HepG2 (cell line): ENCODE measurements around the gene PDK2. TPM values are rescaled to one million over a fixed set of nuclear protein-coding genes. Genes with fewer than 3 reads are reported as not detected.

Source experiments
- ATAC-seq: fragments of 200-7000 bp; cut with Tn5 transposase; 3 replicates; pipeline ENCODE4 v1.9.1; 2020; ENCODE audit warnings: mild to moderate bottlenecking, moderate library complexity
- BruUV-seq: library from RNA; stranded (reverse); fragments of 400-500 nt; replicated peaks from 2 replicates; lab custom pipeline; 2021; lab: Mats Ljungman, UMichigan
- CTCF ChIA-PET: fragments of 300-600 bp; formaldehyde crosslinking; extraction: SDS; loops from one replicate; lab custom pipeline; 2021; ENCODE audit warnings: low total read pairs, inconsistent platforms, low intra/inter-chr PET ratio; lab: Yijun Ruan, JAX
- POLR2A ChIA-PET: fragments of 350-600 bp; sonication (Branson Sonifier 250); formaldehyde crosslinking; loops from one replicate; lab custom pipeline; 2020; ENCODE audit warnings: antibody characterized with exemption, inconsistent platforms; lab: Yijun Ruan, JAX
- DNase-seq: peaks from one replicate; pipeline ENCODE4 v3.0.0-alpha.2; 2015; ENCODE audit warnings: low spot score
- FAIRE-seq: peaks from 3 replicates; lab custom pipeline; 2011; peaks lifted over from hg19 to GRCh38; lab: Jason Lieb, UNC
- H2AFZ ChIP-seq: one replicate; pipeline ENCODE4 v1.6.1; 2011; ENCODE audit warnings: low read length, inconsistent platforms
- H3K27ac ChIP-seq: fragments of 300-600 bp; 3 replicates; pipeline ENCODE4 v1.8.0; 2011; ENCODE audit warnings: mixed run types, mild to moderate bottlenecking, mixed read lengths, low read length, inconsistent platforms; ENCODE audit not compliant: insufficient read depth; ENCODE audit errors: extremely low read length
- H3K27me3 ChIP-seq, 2 experiments: fragments of 200-600 bp in 1 of 2; 2 replicates in 1 of 2; 3 replicates in 1 of 2; pipeline versions ENCODE4 v1.6.0 to v1.8.0; 2011; ENCODE audit warnings: low read length in 2 of 2, mild to moderate bottlenecking in 2 of 2, moderate library complexity in 2 of 2, inconsistent platforms in 1 of 2; ENCODE audit not compliant: insufficient read depth in 2 of 2, control insufficient read depth in 1 of 2
- H3K36me3 ChIP-seq, 2 experiments: fragments of 200-600 bp in 1 of 2; replicated peaks in 1 of 2; 2 replicates in 1 of 2; 3 replicates in 1 of 2; pipeline versions ENCODE4 v1.5.1 to v1.8.0; 2011; ENCODE audit warnings: low read length in 2 of 2, inconsistent platforms in 1 of 2; ENCODE audit not compliant: insufficient read depth in 2 of 2, control insufficient read depth in 1 of 2
- H3K4me1 ChIP-seq: 2 replicates; pipeline ENCODE4 v1.5.1; 2012; ENCODE audit warnings: low read length, inconsistent platforms; ENCODE audit not compliant: insufficient read depth
- H3K4me2 ChIP-seq: 2 replicates; pipeline ENCODE4 v1.6.0; 2011; ENCODE audit warnings: low read depth, low read length, inconsistent platforms
- H3K4me3 ChIP-seq, 3 experiments: fragments of 200-600 bp in 1 of 3; sonication (generic), shearing (Covaris generic) in 1 of 3; replicated peaks in 1 of 3; 2 replicates each; pipeline ENCODE4 v1.5.1; 2011 to 2016; ENCODE audit warnings: low read length in 3 of 3, inconsistent platforms in 2 of 3, low read depth in 2 of 3, mild to moderate bottlenecking in 2 of 3, control low read depth in 1 of 3, mixed read lengths in 1 of 3; ENCODE audit not compliant: insufficient read depth in 1 of 3
- H3K79me2 ChIP-seq: one replicate; pipeline ENCODE4 v1.6.1; 2011; ENCODE audit warnings: low read length, inconsistent platforms; ENCODE audit not compliant: insufficient read depth
- H3K9ac ChIP-seq: 2 replicates; pipeline ENCODE4 v1.6.0; 2011; ENCODE audit warnings: mild to moderate bottlenecking, low read depth, low read length, inconsistent platforms; ENCODE audit not compliant: insufficient read depth
- H3K9me3 ChIP-seq: 2 replicates; pipeline ENCODE4 v1.5.1; 2012; ENCODE audit warnings: mild to moderate bottlenecking, low read length
- H4K20me1 ChIP-seq: 2 replicates; pipeline ENCODE4 v1.6.0; 2011; ENCODE audit warnings: inconsistent platforms, mild to moderate bottlenecking, low read length, moderate library complexity; ENCODE audit not compliant: insufficient read depth
- SNAI1 ChIP-seq: sonication (generic); formaldehyde crosslinking; IDR thresholded peaks from 2 replicates; pipeline ENCODE4 v1.5.0; 2020; ENCODE audit warnings: mild to moderate bottlenecking, missing genetic modification reagents, borderline replicate concordance
- ZBTB7A ChIP-seq: sonication (generic); formaldehyde crosslinking; IDR thresholded peaks from 2 replicates; pipeline ENCODE4 v1.8.0; 2022; ENCODE audit warnings: mild to moderate bottlenecking, missing genetic modification reagents
- ZNF670 ChIP-seq: sonication (generic); formaldehyde crosslinking; IDR thresholded peaks from 2 replicates; pipeline ENCODE4 v1.8.0; 2022; ENCODE audit warnings: mild to moderate bottlenecking, missing genetic modification reagents, borderline replicate concordance
- WGBS: methylation state at CpG from one replicate; pipeline ENCODE4 v1.1.6; 2017; ENCODE audit warnings: low lambda C conversion rate; 5-methylcytosine and 5-hydroxymethylcytosine counted together
- in situ Hi-C: cut with HindIII; loops from 2 replicates; pipeline ENCODE4 v1.10.0; 2017; ENCODE audit warnings: low pct_unique_long_range_greater_than_20kb; ENCODE audit not compliant: extremely low pct_ligation_motif_present
- intact Hi-C: fragments of 100-400 bp; cut with micrococcal nuclease; formaldehyde crosslinking; loops from one replicate; pipeline ENCODE4 v1.10.0; 2022; ENCODE audit not compliant: unreplicated experiment
- polyA plus RNA-seq, 8 experiments: library from polyadenylated mRNA; depleted of rRNA in 3 of 8; stranded (reverse) in 7 of 8; unstranded in 1 of 8; fragments of >200 nt; fragmentation: Illumina TruSeq in 4 of 8; extraction: Trizol in 4 of 8; gene quantifications; 2 replicates each; pipeline versions ENCODE4 v1.2.1 to v1.2.3, GENCODE V29; 2011 to 2016; ENCODE audit warnings: low read depth in 4 of 8, missing spikeins in 1 of 8, mixed read lengths in 1 of 8; ENCODE audit not compliant: insufficient read depth in 1 of 8
- total RNA-seq, 5 experiments: library from RNA; depleted of rRNA; stranded (reverse); fragments of >200 nt; fragmentation: Illumina TruSeq; extraction: Trizol; gene quantifications; 2 replicates each; pipeline ENCODE4 v1.2.3, GENCODE V29; 2016; ENCODE audit warnings: low read depth in 1 of 5
- TF ChIP-seq, protein P1 (sequence below): sonication (generic); formaldehyde crosslinking; IDR thresholded peaks from 2 replicates; pipeline ENCODE4 v1.4.0; 2020; ENCODE audit warnings: missing genetic modification reagents, borderline replicate concordance
- TF ChIP-seq, protein P2 (sequence below): sonication (generic); formaldehyde crosslinking; IDR thresholded peaks from 2 replicates; pipeline ENCODE4 v1.5.1; 2020; ENCODE audit warnings: missing genetic modification reagents, mild to moderate bottlenecking, borderline replicate concordance
- TF ChIP-seq, protein P3 (sequence below): sonication (generic); formaldehyde crosslinking; IDR thresholded peaks from 2 replicates; pipeline ENCODE4 v1.4.0; 2020; ENCODE audit warnings: low read depth, mild to moderate bottlenecking, missing genetic modification reagents

Gene PDK2
- total and polyA plus RNA-seq, 2 of the 13 experiments (the other 11 are each of a cell fraction or from before 2014, with no cell fraction given), result 18.5 to 59.7 TPM

DNA sequence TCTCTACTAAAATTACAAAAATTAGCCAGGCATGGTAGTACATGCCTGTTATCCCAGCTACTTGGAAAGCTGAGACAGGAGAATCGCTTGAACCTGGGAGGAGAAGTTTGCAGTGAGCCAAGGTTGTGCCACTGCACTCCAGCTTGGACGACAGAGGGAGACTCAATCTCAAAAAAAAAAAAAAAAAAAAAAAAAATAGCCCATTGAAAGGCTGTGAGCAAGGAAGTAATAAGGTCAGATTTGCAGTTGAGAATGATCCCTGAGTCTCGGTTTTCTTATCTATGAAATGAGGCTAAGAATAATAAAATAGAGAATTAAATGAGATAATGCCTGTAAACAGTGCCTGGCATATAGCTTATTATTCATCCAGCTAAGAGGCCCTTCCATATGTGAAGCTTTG, 1.3 kb upstream of the PDK2 start:
- no peak for DNase-seq
- ATAC-seq, result no peak
- peaks cover 6 to 24% of the 10 kb centered on the region in 2 experiments; a peak in 4 of 5 replicates for H3K27me3 ChIP-seq
- CTCF ChIA-PET, result interaction anchor here (1.1 to 2.1 kb wide), 8 partner anchors 15 to 204 kb away, joined by 3 to 15 read pairs (median 6); partner anchors contain the start of gene PPP1R9B
- POLR2A ChIA-PET, result interaction anchor here (0.8 to 1.9 kb wide), 6 partner anchors 8 to 58 kb away, joined by 3 to 10 read pairs (median 4); no protein-coding TSS in a partner anchor
- peaks cover 18% of the 10 kb centered on the region for H3K4me1 ChIP-seq
- no peak overlapping the region for H3K9ac ChIP-seq
- H3K79me2 ChIP-seq, result peaks cover 6% of the 10 kb centered on the region
- no TSS peak for BruUV-seq
- H2AFZ ChIP-seq, result no peak overlapping the region
- H4K20me1 ChIP-seq, result no peaks in the 10 kb centered on the region
- TF ChIP-seq, protein P1, sequence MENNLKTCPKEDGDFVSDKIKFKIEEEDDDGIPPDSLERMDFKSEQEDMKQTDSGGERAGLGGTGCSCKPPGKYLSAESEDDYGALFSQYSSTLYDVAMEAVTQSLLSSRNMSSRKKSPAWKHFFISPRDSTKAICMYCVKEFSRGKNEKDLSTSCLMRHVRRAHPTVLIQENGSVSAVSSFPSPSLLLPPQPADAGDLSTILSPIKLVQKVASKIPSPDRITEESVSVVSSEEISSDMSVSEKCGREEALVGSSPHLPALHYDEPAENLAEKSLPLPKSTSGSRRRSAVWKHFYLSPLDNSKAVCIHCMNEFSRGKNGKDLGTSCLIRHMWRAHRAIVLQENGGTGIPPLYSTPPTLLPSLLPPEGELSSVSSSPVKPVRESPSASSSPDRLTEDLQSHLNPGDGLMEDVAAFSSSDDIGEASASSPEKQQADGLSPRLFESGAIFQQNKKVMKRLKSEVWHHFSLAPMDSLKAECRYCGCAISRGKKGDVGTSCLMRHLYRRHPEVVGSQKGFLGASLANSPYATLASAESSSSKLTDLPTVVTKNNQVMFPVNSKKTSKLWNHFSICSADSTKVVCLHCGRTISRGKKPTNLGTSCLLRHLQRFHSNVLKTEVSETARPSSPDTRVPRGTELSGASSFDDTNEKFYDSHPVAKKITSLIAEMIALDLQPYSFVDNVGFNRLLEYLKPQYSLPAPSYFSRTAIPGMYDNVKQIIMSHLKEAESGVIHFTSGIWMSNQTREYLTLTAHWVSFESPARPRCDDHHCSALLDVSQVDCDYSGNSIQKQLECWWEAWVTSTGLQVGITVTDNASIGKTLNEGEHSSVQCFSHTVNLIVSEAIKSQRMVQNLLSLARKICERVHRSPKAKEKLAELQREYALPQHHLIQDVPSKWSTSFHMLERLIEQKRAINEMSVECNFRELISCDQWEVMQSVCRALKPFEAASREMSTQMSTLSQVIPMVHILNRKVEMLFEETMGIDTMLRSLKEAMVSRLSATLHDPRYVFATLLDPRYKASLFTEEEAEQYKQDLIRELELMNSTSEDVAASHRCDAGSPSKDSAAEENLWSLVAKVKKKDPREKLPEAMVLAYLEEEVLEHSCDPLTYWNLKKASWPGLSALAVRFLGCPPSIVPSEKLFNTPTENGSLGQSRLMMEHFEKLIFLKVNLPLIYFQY (CRISPR knock-in tag), result no peak
- TF ChIP-seq, protein P2, sequence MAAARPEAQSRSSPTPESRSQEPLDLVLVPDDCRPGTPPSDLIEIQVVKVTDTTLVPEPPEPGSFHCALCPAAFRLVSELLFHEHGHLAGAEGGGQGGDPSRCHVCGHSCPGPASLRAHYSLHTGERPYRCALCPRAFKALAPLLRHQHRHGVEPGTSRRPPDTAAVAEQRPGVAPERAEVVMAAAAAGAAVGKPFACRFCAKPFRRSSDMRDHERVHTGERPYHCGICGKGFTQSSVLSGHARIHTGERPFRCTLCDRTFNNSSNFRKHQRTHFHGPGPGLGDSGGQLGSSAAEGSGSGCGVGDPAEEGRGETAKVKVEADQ, result no peak
- TF ChIP-seq SNAI1 (CRISPR knock-in tag) (no peak), ZBTB7A (no peak), ZNF670 (CRISPR knock-in tag) (no peak)
- TF ChIP-seq, protein P3, sequence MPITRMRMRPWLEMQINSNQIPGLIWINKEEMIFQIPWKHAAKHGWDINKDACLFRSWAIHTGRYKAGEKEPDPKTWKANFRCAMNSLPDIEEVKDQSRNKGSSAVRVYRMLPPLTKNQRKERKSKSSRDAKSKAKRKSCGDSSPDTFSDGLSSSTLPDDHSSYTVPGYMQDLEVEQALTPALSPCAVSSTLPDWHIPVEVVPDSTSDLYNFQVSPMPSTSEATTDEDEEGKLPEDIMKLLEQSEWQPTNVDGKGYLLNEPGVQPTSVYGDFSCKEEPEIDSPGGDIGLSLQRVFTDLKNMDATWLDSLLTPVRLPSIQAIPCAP (CRISPR knock-in tag), result no peak
- no peak overlapping the region for H3K4me2 ChIP-seq
- intact Hi-C loops, result loop anchor here (1.0 to 2.0 kb wide), 3 partner anchors 17 to 203 kb away; no protein-coding TSS in a partner anchor
- H3K9me3 ChIP-seq, result no peaks in the 10 kb centered on the region
- no peak for FAIRE-seq
- no peak overlapping the region for H3K4me3 ChIP-seq
- in situ Hi-C loops, result no loop called here
- H3K27ac ChIP-seq, result no peak overlapping the region
- H3K36me3 ChIP-seq, result peaks cover 0 to 4% of the 10 kb centered on the region in 2 experiments; a peak in 1 of 5 replicates
- 8% methylated on average over 3 of the region's 3 CpGs for WGBS
